ENCODE data around the gene SPINK8. TPM values are rescaled to one million over a fixed set of nuclear protein-coding genes. Genes with fewer than 3 reads are reported as not detected.

SPINK8 gene
- polyA plus RNA-seq, 1 donor (not counting 4 experiments of a cell fraction or from before 2014, with no cell fraction given): not detected

- dilution Hi-C loops (cut with MboI; ENCODE audit: extremely low pct_ligation_motif_present, low sequenced_read_pairs): no loop called here
- Histone ChIP-seq H4K20me1 (ENCODE audit: control insufficient read depth, extremely low read depth, insufficient read depth, low read length) (no peaks in the 10 kb centered on the region), H3K4me3 (ENCODE audit: control insufficient read depth in 2 of 3, extremely low read depth in 1 of 3, insufficient read depth in 2 of 3, low read depth in 1 of 3, low read length in 3 of 3) (no peak overlapping the region), H3K9ac (ENCODE audit: control insufficient read depth, extremely low read depth, insufficient read depth, low read length) (no peak overlapping the region), H3K79me2 (ENCODE audit: control insufficient read depth, insufficient read depth, low read length) (no peaks in the 10 kb centered on the region), H3K27me3 (ENCODE audit: control insufficient read depth, extremely low read depth, insufficient read depth, low read length) (no peaks in the 10 kb centered on the region), H3K4me1 (ENCODE audit: control insufficient read depth, extremely low read depth, insufficient read depth, low read length) (no peaks in the 10 kb centered on the region), H3K27ac (ENCODE audit: control insufficient read depth, insufficient read depth, low read length) (no peak overlapping the region), H3K36me3 (ENCODE audit: control insufficient read depth in 2 of 2, extremely low read depth in 1 of 2, insufficient read depth in 2 of 2, low read length in 2 of 2) (no peaks in the 10 kb centered on the region), H3K9me3 (ENCODE audit: control insufficient read depth, low read depth, low read length) (no peaks in the 10 kb centered on the region), H3K4me2 (ENCODE audit: control insufficient read depth, extremely low read depth, insufficient read depth, low read depth, low read length) (no peak overlapping the region), H3K9me1 (ENCODE audit: control insufficient read depth, extremely low read depth, insufficient read depth, low read length) (no peaks in the 10 kb centered on the region), H2AFZ (ENCODE audit: control insufficient read depth, low read length) (no peak overlapping the region)
- DNase-seq (ENCODE audit: low read depth, low spot score) (no peak), FAIRE-seq (no peak)
- no peak for TF ChIP-seq EZH2 (IDR thresholded peaks at IDR 0.05; ENCODE audit: low read length)
- TF ChIP-seq, protein P1, sequence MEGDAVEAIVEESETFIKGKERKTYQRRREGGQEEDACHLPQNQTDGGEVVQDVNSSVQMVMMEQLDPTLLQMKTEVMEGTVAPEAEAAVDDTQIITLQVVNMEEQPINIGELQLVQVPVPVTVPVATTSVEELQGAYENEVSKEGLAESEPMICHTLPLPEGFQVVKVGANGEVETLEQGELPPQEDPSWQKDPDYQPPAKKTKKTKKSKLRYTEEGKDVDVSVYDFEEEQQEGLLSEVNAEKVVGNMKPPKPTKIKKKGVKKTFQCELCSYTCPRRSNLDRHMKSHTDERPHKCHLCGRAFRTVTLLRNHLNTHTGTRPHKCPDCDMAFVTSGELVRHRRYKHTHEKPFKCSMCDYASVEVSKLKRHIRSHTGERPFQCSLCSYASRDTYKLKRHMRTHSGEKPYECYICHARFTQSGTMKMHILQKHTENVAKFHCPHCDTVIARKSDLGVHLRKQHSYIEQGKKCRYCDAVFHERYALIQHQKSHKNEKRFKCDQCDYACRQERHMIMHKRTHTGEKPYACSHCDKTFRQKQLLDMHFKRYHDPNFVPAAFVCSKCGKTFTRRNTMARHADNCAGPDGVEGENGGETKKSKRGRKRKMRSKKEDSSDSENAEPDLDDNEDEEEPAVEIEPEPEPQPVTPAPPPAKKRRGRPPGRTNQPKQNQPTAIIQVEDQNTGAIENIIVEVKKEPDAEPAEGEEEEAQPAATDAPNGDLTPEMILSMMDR (optimal IDR thresholded peaks at IDR 0.05 in 1 of 3, IDR thresholded peaks at IDR 0.05 in 1 of 3, conservative IDR thresholded peaks at IDR 0.05 in 1 of 3; ENCODE audit: extremely low read depth in 1 of 3, insufficient read depth in 2 of 3, low read length in 3 of 3): no peak
Observed at GRCh38 chr3:48372377-48372770, 38.9 kb upstream of the SPINK8 start.

DNA sequence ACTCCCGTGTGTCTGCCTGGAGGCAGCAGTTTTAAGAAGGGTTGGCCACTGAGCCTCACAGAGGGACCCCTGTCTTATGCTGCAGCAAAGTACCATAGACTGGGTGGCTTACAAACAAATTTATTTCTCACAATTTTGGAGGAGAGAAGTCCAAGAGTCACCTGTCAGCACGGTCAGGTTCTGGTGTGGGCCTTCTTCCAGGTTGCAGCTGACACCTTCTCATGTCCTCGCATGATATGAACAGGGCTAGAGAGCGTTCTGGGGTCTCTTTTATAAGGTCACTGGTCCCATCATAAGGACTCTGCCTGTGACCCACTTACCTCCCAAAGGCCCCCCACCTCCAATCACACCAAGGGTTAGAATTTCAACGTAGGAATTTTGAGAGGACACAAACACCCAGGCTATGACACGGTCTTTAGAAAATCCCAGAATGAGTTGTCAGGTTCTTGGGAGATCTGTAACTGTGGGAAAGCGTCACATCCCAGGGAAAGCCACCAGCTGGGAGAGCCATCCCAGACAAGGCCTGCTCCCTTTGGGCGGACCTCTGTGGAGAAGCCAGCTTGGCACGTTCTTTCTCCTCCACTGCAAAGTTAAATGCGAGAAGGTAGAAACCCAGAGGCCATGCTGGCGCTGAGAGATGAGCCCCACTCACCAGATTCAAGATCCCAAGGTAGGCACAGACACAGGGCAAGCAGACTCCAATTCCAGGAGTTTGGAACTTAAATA, 38.4 kb upstream of the SPINK8 start, which contains the start of gene FBXW12:
Gene FBXW12 (plus strand): TSS at position 569 of the 726 bp plus-strand sequence. CDS start 549 bp downstream, outside the sequence.
- H3K4me3 ChIP-seq (ENCODE audit: control insufficient read depth in 2 of 3, extremely low read depth in 1 of 3, insufficient read depth in 2 of 3, low read depth in 1 of 3, low read length in 3 of 3): no peak within 1 kb of the TSS
- H3K9me1 ChIP-seq (ENCODE audit: control insufficient read depth, extremely low read depth, insufficient read depth, low read length): no peaks in the 10 kb centered on the region
- H3K4me1 ChIP-seq (ENCODE audit: control insufficient read depth, extremely low read depth, insufficient read depth, low read length): no peaks in the 10 kb centered on the region
- FAIRE-seq (no peak), DNase-seq (ENCODE audit: low read depth, low spot score) (no peak)
- H3K4me2 ChIP-seq (ENCODE audit: control insufficient read depth, extremely low read depth, insufficient read depth, low read depth, low read length): no peak within 1 kb of the TSS
- TF ChIP-seq EZH2 (IDR thresholded peaks at IDR 0.05; ENCODE audit: low read length): no peak
- TF ChIP-seq, protein P1 (optimal IDR thresholded peaks at IDR 0.05 in 1 of 3, IDR thresholded peaks at IDR 0.05 in 1 of 3, conservative IDR thresholded peaks at IDR 0.05 in 1 of 3; ENCODE audit: extremely low read depth in 1 of 3, insufficient read depth in 2 of 3, low read length in 3 of 3): no peak
- no peaks in the 10 kb centered on the region for H3K79me2 ChIP-seq (ENCODE audit: control insufficient read depth, insufficient read depth, low read length)
- no peak within 1 kb of the TSS for H3K9ac ChIP-seq (ENCODE audit: control insufficient read depth, extremely low read depth, insufficient read depth, low read length)
- dilution Hi-C loops (cut with MboI; ENCODE audit: extremely low pct_ligation_motif_present, low sequenced_read_pairs): no loop called here
- no peaks in the 10 kb centered on the region for H3K9me3 ChIP-seq (ENCODE audit: control insufficient read depth, low read depth, low read length)
- no peaks in the 10 kb centered on the region for H4K20me1 ChIP-seq (ENCODE audit: control insufficient read depth, extremely low read depth, insufficient read depth, low read length)
- no peak within 1 kb of the TSS for H2AFZ ChIP-seq (ENCODE audit: control insufficient read depth, low read length)
- H3K27me3 ChIP-seq (ENCODE audit: control insufficient read depth, extremely low read depth, insufficient read depth, low read length): no peaks in the 10 kb centered on the region
- no peak within 1 kb of the TSS for H3K27ac ChIP-seq (ENCODE audit: control insufficient read depth, insufficient read depth, low read length)
- no peaks in the 10 kb centered on the region for H3K36me3 ChIP-seq (ENCODE audit: control insufficient read depth in 2 of 2, extremely low read depth in 1 of 2, insufficient read depth in 2 of 2, low read length in 2 of 2)
